SK-N-SH (cell line): ENCODE results near the gene RECK.

Experiments
- CTCF ChIP-seq: fragments of 200-600 bp; sonication (generic); IDR thresholded peaks from 2 replicates; pipeline ENCODE4 v1.6.1; 2017; ENCODE audit warnings: antibody characterized with exemption, mild to moderate bottlenecking, moderate library complexity
- ELF1 ChIP-seq: IDR thresholded peaks from 2 replicates; pipeline ENCODE4 v1.4.0; 2012
- EP300 ChIP-seq, 2 experiments: IDR thresholded peaks; 2 replicates each; pipeline versions ENCODE4 v1.4.0 to v1.6.1; 2012; ENCODE audit warnings: borderline replicate concordance in 1 of 2, low read depth in 1 of 2, low read length in 1 of 2
- EZH2phosphoT487 ChIP-seq: fragments of 200-600 bp; sonication (generic); IDR thresholded peaks from 2 replicates; pipeline ENCODE4 v1.6.1; 2017; ENCODE audit warnings: low read depth, mixed run types, mild to moderate bottlenecking, antibody characterized with exemption, moderate library complexity, borderline replicate concordance
- FOXJ3 ChIP-seq: sonication (generic); formaldehyde crosslinking; IDR thresholded peaks from 2 replicates; pipeline ENCODE4 v1.5.1; 2020; ENCODE audit warnings: mild to moderate bottlenecking, missing genetic modification reagents
- JUND ChIP-seq: IDR thresholded peaks from 2 replicates; pipeline ENCODE4 v1.4.0; 2012
- MEF2A ChIP-seq: IDR thresholded peaks from 2 replicates; pipeline ENCODE4 v1.4.0; 2012; ENCODE audit warnings: low read depth, borderline replicate concordance
- POLR2AphosphoS5 ChIP-seq: IDR thresholded peaks from 2 replicates; pipeline ENCODE4 v1.6.1; 2012; ENCODE audit warnings: low read depth, low read length
- REST ChIP-seq: IDR thresholded peaks from 2 replicates; pipeline ENCODE4 v1.6.1; 2012; ENCODE audit warnings: mild to moderate bottlenecking, low read depth, low read length, moderate library complexity
- RFX5 ChIP-seq: IDR thresholded peaks from 2 replicates; pipeline ENCODE4 v1.6.1; 2012; ENCODE audit warnings: mild to moderate bottlenecking, improper control_type of control experiment, low read length
- TEAD4 ChIP-seq: IDR thresholded peaks from 2 replicates; pipeline ENCODE4 v1.4.0; 2012; ENCODE audit warnings: mild to moderate bottlenecking, borderline replicate concordance; ENCODE audit not compliant: insufficient read depth
- USF1 ChIP-seq: IDR thresholded peaks from 2 replicates; pipeline ENCODE4 v1.4.0; 2012; ENCODE audit warnings: low read depth, borderline replicate concordance

GRCh38 chr9:35994959-35995358 is 41.8 kb upstream of the RECK start:
- TF ChIP-seq USF1, result no peak
- TF ChIP-seq JUND, result no peak
- no peak for TF ChIP-seq CTCF
- no peak for TF ChIP-seq REST
- TF ChIP-seq ELF1, result no peak
- TF ChIP-seq POLR2AphosphoS5, result no peak
- TF ChIP-seq RFX5, result no peak
- TF ChIP-seq FOXJ3 (CRISPR knock-in tag), result no peak
- TF ChIP-seq EZH2phosphoT487, result no peak
- TF ChIP-seq EP300 (IDR thresholded peaks at IDR 0.05; ENCODE audit: borderline replicate concordance in 1 of 2, low read depth in 1 of 2, low read length in 1 of 2), result no peak
- TF ChIP-seq TEAD4, result no peak
- TF ChIP-seq MEF2A, result no peak
